Body of pancreas (tissue), 4 donors: ENCODE results near the gene POU3F2.

Experiments used
- CTCF ChIP-seq, 7 experiments: fragments of 450-650 bp in 4 of 7; fragments of 200-600 bp in 3 of 7; sonication (generic) in 3 of 7; IDR thresholded peaks; one replicate each; pipeline ENCODE4 v1.5.1; 2016 to 2019; ENCODE audit warnings: antibody characterized with exemption in 7 of 7
- POLR2A ChIP-seq, 3 donors: fragments of 450-650 bp; IDR thresholded peaks; one replicate each; pipeline ENCODE4 v1.6.1; 2016; ENCODE audit warnings: antibody characterized with exemption in 3 of 3, mild to moderate bottlenecking in 2 of 3

- TF ChIP-seq CTCF (IDR thresholded peaks at IDR 0.05) = no peak
- TF ChIP-seq POLR2A (IDR thresholded peaks at IDR 0.05) = no peak
Measured at GRCh38 chr6:98833057-98833306, 1.4 kb upstream of the POU3F2 start.
